GM18520 (cell line): ENCODE results near the gene TTBK1.

Source experiments
- ATAC-seq: cut with Tn5 transposase; IDR thresholded peaks from one replicate; pipeline ENCODE4 v1.9.1; 2021; ENCODE audit not compliant: unreplicated experiment

The TTBK1 gene

DNA sequence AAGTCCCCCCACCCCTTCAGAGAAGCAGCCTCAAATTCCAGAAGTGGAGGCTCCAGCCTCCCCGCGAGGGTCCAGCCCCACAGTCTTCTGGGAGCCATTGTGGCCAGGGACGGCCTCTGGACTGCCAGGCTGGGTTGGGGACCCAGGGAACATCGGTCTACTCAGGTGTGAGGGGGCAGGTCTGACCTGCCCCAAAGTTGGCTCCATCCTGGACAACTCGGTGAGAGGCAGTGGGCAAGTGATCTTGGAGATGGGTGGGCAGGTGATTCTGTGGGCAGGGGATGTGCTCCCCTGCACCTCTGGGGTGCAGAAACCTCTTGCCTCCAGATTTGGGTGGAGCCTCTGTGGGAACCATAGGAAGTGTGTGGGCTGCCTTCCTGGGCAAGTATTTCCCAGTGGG lies 42.6 kb downstream of the TTBK1 start:
- no peak for ATAC-seq

DNA sequence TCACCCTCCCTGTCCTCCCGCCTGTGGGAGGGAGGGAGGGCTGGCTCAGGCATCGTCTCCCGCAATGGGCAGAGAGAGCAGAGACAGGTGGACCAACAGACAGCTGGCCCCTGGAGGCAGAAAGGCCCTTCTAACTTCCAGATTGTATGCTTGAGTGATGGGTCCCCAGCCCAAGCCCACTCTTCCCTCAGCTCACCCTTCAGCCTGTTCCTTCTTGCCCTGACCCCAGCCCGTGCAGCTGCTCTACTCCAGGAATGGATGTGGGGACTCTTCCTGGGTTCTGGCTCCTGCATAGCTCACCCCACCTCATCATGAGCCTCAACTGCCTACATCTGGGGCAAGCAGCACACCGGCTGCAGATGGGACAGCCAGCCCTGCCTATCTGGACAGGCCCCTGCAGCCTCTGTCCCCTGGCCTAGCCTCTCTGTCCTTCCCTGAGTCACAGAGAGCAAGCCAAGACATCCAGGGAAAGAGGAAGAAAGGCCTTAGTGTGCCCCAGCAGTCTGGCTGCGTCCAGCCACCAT lies 43.2 kb downstream of the TTBK1 start:
- no peak for ATAC-seq

DNA sequence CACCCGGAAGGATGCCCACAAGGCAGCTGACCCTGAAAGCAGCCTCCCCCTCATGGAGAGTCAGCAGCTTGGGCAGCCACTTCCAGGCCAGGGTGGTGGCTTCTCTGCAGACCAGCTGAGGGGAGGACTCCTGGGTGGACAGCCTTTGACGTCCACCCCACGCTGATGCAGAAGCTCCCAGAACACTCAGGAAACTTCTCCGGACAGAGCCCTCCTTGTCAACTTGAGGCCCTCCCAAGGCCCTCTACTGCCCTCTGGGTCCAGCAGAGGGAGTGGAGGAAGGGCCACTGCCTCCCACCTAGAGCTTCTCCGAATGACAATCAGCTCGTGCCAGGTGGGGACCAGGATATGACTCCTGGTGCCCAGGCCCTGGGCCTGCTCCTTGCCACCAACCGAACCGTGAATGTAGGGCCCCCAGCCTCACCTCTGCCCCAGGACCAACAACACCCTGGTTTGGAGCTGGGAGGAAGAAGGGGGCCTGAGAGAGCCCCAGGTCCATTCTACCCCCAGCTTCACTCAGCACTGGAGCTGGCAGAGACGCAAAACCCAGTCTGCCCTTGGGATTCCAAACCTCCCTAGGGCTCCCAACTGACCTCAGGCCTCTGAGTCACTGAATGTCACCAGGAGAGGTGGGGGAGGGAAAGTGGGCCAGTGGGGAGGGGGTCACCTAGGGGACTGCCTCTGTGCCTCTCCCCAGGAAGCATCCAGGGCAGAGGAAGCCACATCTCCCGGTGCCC lies 43.9 kb downstream of the TTBK1 start:
- no peak for ATAC-seq

DNA sequence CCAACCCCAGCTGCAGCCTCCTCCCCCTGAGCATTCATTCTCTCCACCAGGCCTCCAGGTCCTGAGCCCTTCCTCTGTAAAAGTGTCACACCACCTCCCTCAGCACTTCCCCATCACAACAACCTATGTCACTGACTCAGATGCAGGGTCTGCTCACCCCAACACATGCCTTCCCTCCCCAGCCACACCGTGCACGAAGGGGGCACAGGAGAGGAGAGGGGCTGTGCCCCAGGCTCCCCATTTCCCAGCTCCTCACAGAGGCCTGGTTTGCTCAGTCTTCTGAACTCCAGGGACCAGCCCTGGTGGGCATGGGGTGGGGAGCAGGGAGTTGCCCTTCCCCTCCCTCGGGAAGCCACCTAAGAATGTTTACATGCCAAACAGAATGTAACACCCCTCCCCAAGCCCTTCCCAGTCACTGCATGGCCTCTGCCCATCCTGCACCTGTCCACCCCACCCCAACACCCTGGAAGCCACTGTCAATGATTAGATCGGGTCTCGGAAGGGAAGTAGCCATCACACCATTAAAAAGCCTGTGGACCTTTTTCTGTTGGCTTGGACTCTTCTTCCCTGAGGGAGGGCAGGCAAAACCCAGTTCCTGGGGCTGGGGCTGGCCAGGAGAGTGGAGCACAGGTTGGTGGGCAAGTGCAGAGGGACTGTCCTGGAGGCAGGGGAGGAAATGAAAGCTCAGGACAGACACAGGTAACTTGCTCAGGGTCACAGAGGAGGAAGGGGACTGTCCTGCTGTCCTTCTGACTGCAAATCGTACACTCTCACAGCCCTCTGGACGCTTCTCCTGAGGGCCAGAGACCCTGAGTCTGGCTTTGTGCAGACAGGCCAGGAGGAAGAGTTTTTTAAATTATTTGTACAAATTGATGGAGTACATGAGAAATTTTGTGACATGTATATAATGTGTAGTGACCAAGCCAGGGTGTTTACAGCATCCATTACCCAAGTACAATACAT lies 44.7 kb downstream of the TTBK1 start:
- ATAC-seq, result no peak

DNA sequence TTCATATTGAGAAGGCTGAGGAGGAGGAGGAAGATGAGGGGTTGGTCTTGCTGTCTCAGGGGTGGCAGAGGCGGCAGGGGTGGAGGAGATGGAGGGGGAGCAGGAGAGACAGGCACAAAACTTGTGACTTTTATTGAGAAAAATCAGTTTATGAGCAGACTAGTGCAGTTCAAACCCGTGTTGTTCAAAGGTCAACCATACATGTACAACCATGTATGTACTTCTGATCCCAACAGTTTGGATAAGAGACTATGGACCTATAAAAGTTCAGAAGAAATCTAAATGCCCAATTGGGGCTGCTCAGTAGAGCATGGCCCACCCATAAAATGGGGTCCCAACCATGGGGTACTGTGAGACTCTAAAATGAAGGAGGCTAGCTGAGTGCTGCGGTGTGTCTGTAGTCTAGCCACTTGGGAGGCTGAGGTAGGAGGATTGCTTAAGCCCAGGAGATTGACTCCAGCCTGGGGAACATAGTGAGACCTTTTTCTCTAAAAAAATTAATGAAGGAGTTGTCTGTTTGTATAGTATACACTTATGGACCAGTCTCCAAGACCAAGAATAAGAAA lies 47.1 kb downstream of the TTBK1 start:
- ATAC-seq, result no peak

DNA sequence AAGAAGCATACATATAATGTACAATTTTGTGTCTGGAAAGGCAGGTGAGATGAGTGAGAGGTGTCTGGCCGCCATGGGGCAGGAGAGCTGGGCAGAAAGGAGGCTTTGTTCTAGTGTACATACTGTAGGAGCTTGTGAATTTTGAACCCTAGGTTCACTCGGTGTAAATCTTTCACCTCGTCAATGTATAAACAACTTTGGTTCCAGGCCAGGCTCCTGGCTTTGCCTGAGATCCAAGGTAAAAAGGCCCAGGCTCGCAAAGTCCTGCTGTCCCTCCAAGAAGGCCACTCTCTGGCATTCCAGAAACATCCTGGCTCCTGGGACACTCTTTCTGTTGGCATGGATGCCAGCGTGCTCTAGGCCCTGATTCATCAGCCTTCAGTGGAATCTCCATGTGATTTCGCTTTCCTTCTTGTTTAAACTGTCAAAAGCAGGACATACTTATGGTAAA lies 47.6 kb downstream of the TTBK1 start:
- no peak for ATAC-seq

- no peak for ATAC-seq
These were observed 48.4 kb downstream of the TTBK1 start for GRCh38 chr6:43291708-43292107.

DNA sequence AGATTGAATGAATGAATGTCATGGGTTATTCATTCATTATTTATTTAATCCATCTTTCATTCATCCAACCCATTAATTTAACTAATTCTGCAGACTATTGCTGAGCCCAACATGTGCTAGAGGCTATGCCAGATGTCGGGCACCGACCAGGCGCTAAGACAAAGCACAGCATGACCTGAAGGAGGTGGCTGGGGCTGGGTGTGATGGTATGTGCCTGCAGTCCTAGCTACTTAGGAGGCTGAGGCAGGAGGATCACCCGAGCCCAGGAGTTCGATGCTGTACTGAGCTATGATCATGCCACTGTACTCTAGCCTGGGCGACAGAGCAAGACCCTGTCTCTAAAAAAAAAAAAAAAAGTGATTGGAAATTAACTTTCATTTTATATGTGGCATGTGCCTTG lies 49.1 kb downstream of the TTBK1 start:
- ATAC-seq, result no peak

DNA sequence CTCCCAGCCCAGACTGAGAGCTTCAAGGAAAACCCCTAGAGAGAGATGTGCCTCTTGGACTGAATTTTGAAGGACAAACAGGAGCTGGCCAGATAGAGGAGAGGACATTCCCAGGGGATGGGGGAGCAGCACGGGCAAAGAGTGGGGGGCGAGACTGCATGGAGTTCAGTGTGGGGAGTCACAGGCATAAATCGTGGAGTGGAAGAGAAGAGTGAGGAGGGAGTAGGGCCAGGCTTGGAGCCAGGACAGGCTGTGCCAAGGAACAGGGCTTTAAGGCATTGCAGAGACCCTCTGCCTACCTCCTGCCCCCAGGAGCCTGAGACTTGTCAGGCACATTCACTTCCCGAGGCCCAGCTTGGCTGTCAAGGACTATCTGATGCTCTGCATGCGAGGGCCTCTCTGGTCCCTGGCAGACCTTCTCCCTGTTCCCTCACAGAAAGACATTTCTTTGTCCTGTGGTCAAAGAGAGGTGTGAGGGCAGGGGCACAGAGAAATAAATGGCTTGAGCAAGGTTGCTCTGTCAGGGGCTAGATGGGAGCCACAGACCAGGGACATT lies 49.6 kb downstream of the TTBK1 start:
- no peak for ATAC-seq

GRCh38 chr6:43293698-43294097 lies 50.4 kb downstream of the TTBK1 start:
- ATAC-seq, result no peak

GRCh38 chr6:43294536-43294935 lies 51.3 kb downstream of the TTBK1 start:
- no peak for ATAC-seq

DNA sequence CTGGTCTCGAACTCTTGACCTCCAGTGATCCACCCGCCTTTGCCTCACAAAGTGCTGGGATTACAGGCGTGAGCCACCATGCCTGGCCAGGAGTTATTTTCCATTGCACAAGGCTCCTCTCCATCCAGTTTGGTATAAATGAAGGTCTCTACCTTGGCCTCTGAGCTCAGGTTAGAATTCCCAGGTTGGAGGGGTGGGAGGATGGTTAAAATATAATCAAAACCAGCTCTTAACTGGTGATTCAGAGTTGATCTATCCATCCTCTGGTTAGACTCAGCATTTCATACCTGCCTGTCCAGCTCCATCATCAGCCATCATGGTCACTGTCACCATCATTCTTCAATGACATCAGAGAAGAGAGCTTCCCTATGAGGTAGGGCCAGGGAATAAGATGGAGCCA lies 52.2 kb downstream of the TTBK1 start:
- ATAC-seq, result no peak

GRCh38 chr6:43296780-43297497 lies 53.7 kb downstream of the TTBK1 start:
- ATAC-seq, result no peak

GRCh38 chr6:43297644-43298564 lies 54.6 kb downstream of the TTBK1 start, which contains the start of gene SLC22A7:
SLC22A7 (plus strand) TSS chr6:43298260; CDS start chr6:43298359, 99 bp downstream.
- ATAC-seq, result no peak

DNA sequence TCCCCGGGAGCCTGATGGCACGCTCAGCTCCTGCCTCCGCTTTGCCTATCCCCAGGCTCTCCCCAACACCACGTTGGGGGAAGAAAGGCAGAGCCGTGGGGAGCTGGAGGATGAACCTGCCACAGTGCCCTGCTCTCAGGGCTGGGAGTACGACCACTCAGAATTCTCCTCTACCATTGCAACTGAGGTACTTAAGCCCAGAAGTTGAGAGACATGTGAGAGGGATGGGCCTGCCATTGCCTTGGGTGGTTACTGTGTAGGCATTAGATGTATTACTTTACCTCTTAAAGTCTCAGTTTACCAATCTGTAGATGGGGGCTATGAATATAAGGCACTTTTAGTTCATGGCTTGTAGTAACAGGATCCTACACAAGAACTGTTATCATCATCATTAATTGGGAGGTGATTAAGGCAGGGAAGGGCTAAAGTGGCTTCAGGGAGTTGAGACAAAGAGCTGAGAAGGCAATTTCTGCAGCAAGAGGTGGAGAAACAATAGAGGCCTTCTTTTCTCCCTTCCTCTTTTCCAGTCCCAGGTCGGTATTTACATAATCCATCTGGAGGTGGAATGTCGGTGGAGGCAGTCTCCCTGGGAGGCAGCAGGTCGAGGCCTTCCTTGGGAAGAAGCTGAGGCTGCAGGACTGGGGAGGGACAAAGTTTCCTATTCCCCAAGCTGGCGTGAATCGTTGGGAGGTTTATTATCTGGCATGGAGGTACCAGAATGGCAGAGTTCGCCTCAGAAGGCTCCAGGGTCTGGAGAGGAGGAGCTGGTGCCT lies 55.5 kb downstream of the TTBK1 start:
- no peak for ATAC-seq

- no peak for ATAC-seq
These were observed 56.3 kb downstream of the TTBK1 start for GRCh38 chr6:43299338-43300293.

- ATAC-seq, result no peak
These were observed 58.0 kb downstream of the TTBK1 start for GRCh38 chr6:43301081-43301870.
